Spleen (tissue), 7 donors: ENCODE results near the gene TNP2.

ENCODE experiments used
- CTCF ChIP-seq, 11 experiments: fragments of 200-600 bp in 7 of 11; fragments of 450-650 bp in 4 of 11; sonication (generic) in 4 of 11; IDR thresholded peaks in 8 of 11; conservative IDR thresholded peaks in 3 of 11; 1 replicate in 7 of 11; 2 replicates in 4 of 11; pipeline versions ENCODE4 v1.4.0 to v1.8.0; 2016 to 2021; ENCODE audit warnings: antibody characterized with exemption in 11 of 11, inconsistent platforms in 4 of 11, mild to moderate bottlenecking in 1 of 11
- POLR2A ChIP-seq, 3 donors: fragments of 450-650 bp; IDR thresholded peaks; one replicate each; pipeline ENCODE4 v1.5.1; 2017; ENCODE audit warnings: antibody characterized with exemption in 3 of 3, mild to moderate bottlenecking in 1 of 3
- donor health status: DM: no; HTN: no; CAD: no; lungs with moderate emphysema.
- donor health status: DM: no; HTN: no; CAD: no.
- donor health status: DM: no; HTN: no; CAD: no.

GRCh38 chr16:11272484-11272883 lies 3.4 kb upstream of the TNP2 start:
- TF ChIP-seq CTCF (IDR thresholded peaks at IDR 0.05 in 8 of 11, conservative IDR thresholded peaks at IDR 0.05 in 3 of 11) (no peak), POLR2A (IDR thresholded peaks at IDR 0.05) (no peak)
